HG03103 (cell line): Measurements from ENCODE around the gene MSI2.

Source experiments
- ATAC-seq: cut with Tn5 transposase; IDR thresholded peaks from one replicate; pipeline ENCODE4 v1.9.1; 2021; ENCODE audit warnings: low read depth; ENCODE audit not compliant: unreplicated experiment

MSI2 gene

GRCh38 chr17:57387575-57387974, 131.3 kb downstream of the MSI2 start:
- ATAC-seq = no peak

DNA sequence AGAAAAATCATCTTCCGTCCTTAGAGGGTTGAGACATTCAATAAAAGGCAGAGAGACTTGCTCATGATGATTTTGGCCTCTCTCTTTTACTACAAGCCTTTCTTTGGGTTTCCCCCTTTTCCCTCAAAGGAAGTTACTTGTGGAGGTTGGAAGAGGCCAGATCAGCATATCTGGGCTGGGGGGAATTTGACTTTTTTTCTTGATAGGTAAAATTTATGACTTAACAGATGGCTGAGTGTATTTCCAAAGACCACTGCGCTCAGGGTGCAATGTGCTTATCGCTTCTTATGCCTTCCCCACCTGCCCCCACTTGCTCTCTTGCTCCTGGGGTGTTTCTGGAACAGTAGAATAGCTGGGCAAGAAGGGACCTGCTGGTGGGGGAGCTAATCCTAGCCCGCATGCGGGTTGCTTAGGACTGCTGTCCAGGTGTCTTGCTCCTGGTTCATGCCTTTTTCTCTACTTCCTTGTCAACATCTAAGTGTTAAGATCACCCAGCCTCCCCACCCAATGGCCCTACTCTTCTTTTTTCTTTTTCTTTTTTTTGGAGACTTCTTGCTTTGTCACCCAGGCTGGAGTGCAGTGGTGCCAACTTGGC, 131.9 kb downstream of the MSI2 start:
- no peak for ATAC-seq

DNA sequence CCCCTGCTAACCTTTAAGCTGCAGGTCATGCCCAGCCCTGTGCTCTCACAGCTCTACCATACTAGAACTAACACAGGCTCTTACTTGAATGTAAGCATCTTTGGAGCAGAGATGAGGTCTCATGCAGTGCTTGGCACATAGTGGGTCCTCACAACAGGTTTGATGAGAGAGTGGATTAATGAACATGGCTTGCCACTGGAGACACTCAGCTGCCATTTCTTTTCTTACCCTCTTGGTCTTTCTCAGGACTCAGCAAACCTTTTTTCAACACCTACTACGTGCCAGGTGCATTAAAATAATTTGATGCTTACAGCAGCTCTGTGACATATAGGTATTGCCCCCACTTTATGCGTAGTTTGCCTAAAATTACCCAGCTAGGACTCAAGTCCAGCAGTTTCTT, 133.2 kb downstream of the MSI2 start:
- ATAC-seq = no peak

DNA sequence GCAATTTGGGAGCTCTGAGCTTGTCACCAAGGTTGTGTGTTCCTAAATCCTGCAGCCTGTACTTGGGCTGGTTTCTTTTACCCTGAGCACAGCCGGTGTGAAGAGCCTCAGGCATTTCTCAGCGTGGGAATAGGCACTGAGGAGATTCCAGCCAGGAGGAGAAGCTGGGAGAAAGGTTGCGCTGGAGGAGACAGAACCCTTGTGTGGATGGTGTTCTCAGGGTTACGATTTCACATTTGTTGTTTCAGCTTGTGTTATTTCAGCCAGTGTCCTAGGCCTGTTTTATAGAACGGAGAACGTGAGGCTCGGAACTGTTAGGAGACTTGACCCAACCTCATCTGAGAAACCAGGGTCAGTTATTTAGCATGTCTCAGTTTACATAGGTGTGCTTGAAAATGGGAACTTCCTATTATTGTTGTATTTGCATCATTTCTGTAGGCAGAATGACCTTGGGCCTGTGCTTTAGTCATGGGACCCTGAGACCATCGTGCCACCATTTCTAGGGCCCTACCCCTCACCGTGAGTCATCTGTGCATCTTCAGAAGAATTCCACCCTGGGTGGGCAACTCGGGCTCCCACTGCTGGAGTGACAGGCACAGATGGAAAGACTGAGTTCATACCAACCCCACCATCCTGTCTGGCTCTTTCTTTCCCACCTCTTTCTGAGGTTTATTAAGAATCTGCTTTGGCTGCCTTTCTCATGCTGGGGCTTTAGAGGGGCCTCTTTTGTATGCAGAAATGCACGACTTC, 134.9 kb downstream of the MSI2 start:
- no peak for ATAC-seq

- ATAC-seq = no peak
Observed at GRCh38 chr17:57391857-57392471, 135.6 kb downstream of the MSI2 start.

DNA sequence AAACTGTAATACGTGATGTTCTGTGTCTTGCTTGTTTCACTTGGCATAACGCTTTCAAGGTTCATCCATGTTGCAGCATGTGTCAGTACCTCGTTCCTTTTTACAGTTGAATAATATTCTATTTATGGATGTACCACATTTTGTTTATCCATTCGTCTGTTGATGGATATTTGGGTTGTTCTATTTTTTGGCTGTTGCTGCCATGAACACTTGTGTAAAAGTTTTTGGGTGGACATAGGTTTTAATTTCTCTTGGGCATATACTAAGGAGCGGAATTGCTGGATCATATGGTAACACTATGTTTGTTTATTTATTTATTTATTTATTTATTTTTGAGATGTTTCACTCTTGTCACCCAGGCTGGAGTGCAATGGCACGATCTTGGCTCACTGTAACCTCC, 137.0 kb downstream of the MSI2 start:
- no peak for ATAC-seq

GRCh38 chr17:57394375-57394774, 138.1 kb downstream of the MSI2 start:
- ATAC-seq = no peak

- no peak for ATAC-seq
Observed at GRCh38 chr17:57395721-57396321, 139.5 kb downstream of the MSI2 start.

DNA sequence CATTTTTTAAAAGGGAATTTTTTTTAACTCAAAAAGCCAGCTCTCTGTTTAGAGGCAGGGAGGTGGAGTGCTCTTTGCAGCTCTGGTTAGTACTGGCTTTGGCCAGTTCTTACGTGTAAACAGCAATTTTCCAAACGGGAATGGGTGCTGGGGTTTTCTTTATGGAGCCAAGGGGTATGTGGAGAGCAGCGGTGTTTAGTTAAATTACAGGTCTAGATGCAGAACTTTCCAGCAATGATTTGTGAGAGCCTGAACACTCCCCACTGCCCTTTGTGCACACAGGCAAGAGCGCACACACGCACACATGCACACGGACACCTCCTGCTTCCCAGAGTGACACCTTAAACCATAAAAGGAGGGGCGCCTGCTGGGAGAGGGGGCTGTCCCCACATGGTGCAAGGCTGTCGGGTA, 140.2 kb downstream of the MSI2 start:
- no peak for ATAC-seq

DNA sequence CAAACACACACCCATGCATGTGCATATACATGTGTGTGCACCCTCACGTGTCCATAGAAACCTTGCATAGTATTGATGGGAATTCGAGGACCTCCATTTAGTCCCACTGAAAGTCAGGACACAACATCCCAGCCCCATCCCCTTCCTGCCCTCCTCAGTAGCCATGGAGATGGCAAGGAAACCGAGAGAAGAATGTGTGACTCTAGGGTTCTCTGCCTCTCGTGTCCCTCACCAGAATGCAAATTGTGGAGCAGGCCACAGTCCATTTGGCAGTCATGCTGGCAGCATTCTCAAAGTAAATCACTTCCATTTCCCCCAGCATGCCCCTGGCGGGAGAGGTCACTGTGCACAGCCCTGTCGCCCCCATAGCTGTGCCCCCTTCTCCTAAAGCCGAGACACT, 141.1 kb downstream of the MSI2 start:
- ATAC-seq = no peak

DNA sequence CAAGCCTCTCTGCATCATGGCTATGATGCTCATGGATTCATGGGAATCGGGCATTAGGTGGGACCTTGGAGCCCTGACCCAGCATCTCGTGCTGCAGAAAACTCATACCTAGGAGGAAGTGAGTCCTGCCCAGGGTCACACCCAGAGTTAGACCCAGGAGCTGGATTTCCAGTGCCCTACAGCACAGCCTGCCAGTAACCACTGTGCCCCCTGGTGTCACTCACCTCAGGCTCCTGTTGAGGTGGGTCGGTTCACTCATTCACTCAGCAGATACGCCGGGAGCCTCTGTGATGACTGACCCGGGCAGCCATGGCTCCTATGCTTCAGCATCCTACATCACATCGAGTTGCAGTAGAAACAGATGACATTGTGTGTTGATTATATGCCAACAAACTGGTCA, 143.4 kb downstream of the MSI2 start:
- no peak for ATAC-seq

- no peak for ATAC-seq
Observed at GRCh38 chr17:57400648-57401047, 144.3 kb downstream of the MSI2 start.

DNA sequence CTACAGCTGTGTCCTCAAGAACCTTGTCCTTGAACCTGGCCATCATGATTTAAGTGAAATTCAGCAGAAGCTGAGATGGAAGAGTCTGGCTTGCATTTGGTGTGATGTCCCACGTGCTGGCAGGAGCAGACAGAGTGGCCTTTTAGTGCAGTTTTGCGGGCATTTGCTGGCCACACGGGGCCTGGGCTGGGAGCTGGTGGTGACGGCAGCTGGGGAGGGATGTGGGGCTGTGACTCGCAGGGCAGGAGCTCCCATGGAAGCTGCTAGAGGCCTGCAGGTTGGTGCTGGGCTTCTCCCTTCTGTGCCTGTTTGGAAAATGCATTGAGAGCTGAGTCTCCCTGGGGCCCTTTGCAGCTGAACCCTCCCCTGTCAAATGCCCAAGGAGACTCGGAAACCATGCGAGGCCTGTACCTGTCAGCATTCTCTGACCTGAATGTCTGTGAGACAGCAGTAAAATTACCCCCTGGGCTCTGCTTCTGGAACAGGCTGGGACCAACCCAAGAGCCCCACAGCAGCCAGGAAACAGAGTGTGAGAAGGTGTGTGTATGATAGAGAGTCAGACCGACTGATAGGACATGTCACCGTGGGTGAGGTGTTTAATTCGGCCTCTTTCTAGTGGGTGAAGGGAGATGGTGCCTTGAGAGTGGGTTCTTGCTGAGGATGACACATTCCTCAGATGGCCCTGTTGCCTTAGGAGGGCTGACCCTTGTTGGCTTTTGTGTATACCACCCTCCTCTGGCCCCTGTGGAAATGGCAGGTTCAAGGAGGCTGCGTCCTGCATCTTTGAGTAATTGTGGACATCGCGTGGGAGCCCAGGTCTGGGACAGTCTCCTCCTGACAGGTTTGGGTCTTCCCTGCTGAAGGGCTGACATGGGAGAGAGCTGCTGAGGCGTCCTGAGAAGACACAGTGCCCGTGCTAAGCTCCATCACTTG, 145.5 kb downstream of the MSI2 start:
- no peak for ATAC-seq

DNA sequence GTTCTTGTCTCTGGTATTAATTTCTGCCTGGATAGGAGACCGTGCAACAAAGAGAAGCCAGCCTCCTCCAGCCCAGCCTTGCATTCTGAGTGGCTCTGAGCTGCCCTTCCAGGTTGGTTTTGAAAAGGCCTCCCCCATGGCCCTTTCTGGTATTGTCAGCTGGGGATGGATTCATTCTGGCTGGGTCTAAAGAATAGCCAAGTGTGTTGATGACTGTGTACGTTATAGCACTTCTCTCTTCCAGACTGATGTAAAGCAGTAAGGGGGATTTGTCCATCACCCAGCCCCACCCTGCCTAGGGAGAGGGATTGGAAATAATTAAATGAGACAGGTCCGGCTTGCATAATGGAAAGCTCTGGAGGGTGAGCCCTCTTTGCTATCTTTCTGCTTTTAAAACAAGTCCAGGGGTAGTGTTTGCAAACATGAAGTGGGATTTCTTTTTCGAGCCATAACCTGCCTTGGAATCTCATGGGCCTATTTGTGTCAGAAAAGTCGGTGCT, 146.4 kb downstream of the MSI2 start:
- ATAC-seq = no peak

DNA sequence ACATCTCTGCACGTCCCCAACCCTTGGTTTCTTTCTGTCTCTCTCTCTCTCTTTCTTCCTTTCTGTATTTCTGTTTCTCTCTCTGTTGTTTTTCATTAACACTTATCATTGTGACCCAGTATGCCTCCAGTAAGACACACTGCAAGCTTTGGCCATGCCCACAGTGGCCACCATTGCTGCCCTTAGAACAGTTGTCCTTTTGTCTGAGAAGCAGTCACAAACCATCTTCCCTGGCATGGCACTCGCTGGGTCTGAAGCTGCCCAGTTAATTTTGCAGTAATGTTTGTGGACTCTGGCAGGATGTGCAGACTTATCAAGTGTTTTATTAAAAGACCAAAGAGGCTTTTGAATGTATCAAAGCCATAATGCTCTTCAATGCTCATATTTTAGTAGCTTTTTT, 146.9 kb downstream of the MSI2 start:
- no peak for ATAC-seq

DNA sequence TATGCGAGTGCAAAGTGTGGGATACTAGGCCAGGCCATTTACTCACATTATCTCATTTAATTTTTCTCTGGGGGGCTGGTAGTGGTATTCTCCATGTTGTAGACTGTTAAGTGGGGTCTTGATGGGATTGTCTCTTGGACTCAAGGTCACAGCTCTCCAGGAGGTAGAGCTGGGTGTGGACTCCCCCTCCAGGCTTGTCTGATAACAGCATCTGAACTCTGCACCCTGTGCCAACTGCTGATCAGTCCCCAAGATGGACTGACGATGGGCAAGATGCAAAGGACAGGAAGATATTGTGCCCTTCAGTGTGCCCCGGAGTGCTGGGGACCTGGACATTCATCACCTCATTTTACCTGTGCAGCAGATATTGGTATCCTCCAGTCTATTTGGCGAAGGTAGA, 147.8 kb downstream of the MSI2 start:
- no peak for ATAC-seq

DNA sequence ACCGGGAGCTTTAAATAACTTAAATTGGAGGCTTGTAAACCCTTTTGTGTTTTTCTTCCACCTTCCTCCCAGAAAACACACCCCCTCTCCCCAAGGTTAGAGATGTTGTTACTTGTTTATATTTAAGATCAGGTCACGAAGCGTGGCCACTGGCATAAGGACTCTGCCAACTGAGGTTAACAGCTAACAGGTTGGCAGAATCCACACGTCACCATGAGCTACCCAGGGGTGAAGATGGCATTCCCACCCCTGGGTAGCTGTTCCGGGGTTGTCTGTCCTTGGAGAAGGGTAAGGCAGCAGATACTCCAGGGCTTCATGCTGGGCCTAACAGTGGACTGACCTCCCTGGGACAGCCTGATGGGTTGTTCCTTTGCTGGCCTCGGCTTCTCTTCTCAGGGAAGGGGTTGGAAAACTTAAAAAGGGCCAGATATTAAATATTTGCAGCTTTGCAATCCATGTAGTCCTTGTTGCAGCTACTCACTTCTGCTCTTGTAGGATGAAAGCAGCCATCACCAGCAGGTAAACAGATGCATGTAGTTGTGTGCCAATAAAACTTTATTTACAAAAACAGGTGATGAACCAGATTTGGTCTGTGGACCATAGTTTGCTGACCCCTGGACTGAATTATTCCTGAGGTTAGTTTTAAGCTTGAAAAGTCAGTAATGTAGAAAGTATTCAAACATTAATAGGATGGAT, 148.6 kb downstream of the MSI2 start:
- no peak for ATAC-seq

- no peak for ATAC-seq
Observed at GRCh38 chr17:57405491-57406072, 149.3 kb downstream of the MSI2 start.
